HCT116 (cell line): ENCODE data around the gene BSND. TPM values are rescaled to one million over a fixed set of nuclear protein-coding genes. Genes with fewer than 3 reads are reported as not detected.

Source experiments
- ATAC-seq: fragments of 200-7000 bp; cut with Tn5 transposase; 2 replicates; pipeline ENCODE4 v1.9.1; 2020; ENCODE audit warnings: mild to moderate bottlenecking, moderate library complexity
- BruUV-seq: library from RNA; stranded (reverse); fragments of 400-500 nt; replicated peaks from 2 replicates; lab custom pipeline; 2021; lab: Mats Ljungman, UMichigan
- CTCF ChIA-PET: fragments of 300-600 bp; sonication (Branson Sonifier 250); formaldehyde crosslinking; loops from one replicate; lab custom pipeline; 2021; ENCODE audit warnings: antibody characterized with exemption; lab: Charles Lee
- POLR2A ChIA-PET: fragments of 300-600, 350-600 bp; sonication (Branson Sonifier 250); formaldehyde crosslinking; loops from one replicate; lab custom pipeline; 2021; ENCODE audit warnings: antibody characterized with exemption; lab: Charles Lee
- RAD21 ChIA-PET, 2 experiments: fragments of 300-600 bp; sonication (Branson Sonifier 250); formaldehyde crosslinking; loops; one replicate each; lab custom pipeline; 2023; ENCODE audit warnings: low total read pairs in 2 of 2; ENCODE audit not compliant: uncharacterized antibody in 2 of 2, unreplicated experiment in 2 of 2, low non-redundant PET in 1 of 2; lab: Charles Lee
- DNase-seq: peaks from one replicate; pipeline ENCODE4 v3.0.0-alpha.2; 2010; ENCODE audit warnings: low read depth, low spot score
- H2AFZ ChIP-seq: fragments of 200-600 bp; shearing (Covaris generic), sonication (generic); 2 replicates; pipeline ENCODE4 v1.6.1; 2017; ENCODE audit warnings: low read depth, mixed run types, mixed read lengths, antibody characterized with exemption, low read length; ENCODE audit not compliant: poor library complexity, severe bottlenecking
- H3K27ac ChIP-seq: 2 replicates; pipeline ENCODE4 v1.5.1; 2012; ENCODE audit warnings: low read depth, low read length
- H3K27me3 ChIP-seq: fragments of 200-600 bp; sonication (generic); 2 replicates; pipeline ENCODE4 v1.6.1; 2016; ENCODE audit warnings: mixed run types, low read length, mixed read lengths; ENCODE audit not compliant: insufficient read depth
- H3K36me3 ChIP-seq, 2 experiments: fragments of 200-500 bp in 1 of 2; fragments of 200-600 bp in 1 of 2; sonication (Bioruptor generic) in 1 of 2; sonication (generic) in 1 of 2; 2 replicates each; pipeline versions ENCODE4 v1.5.1 to v1.6.1; 2014 to 2016; ENCODE audit warnings: low read length in 2 of 2, inconsistent platforms in 1 of 2, mixed read lengths in 1 of 2, mixed run types in 1 of 2; ENCODE audit not compliant: insufficient read depth in 2 of 2, control insufficient read depth in 1 of 2
- H3K4me1 ChIP-seq, 2 experiments: fragments of 200-600 bp in 1 of 2; sonication (generic) in 1 of 2; 2 replicates each; pipeline versions ENCODE4 v1.5.1 to v1.6.1; 2012 to 2017; ENCODE audit warnings: low read length in 2 of 2, inconsistent platforms in 1 of 2, mild to moderate bottlenecking in 1 of 2, mixed read lengths in 1 of 2, mixed run types in 1 of 2, moderate library complexity in 1 of 2; ENCODE audit not compliant: insufficient read depth in 2 of 2, control insufficient read depth in 1 of 2
- H3K4me2 ChIP-seq: fragments of 200-600 bp; sonication (generic); 2 replicates; pipeline ENCODE4 v1.6.1; 2017; ENCODE audit warnings: mixed run types, low read length, mixed read lengths
- H3K4me3 ChIP-seq, 2 experiments: fragments of 200-600 bp in 1 of 2; sonication (generic) in 1 of 2; replicated peaks in 1 of 2; 2 replicates each; pipeline ENCODE4 v1.5.1; 2011 to 2016; ENCODE audit warnings: low read length in 2 of 2, control low read depth in 1 of 2, low read depth in 1 of 2, mild to moderate bottlenecking in 1 of 2, mixed read lengths in 1 of 2, mixed run types in 1 of 2
- H3K79me2 ChIP-seq: fragments of 200-600 bp; sonication (generic); 2 replicates; pipeline ENCODE4 v1.6.1; 2017; ENCODE audit warnings: mild to moderate bottlenecking, mixed run types, low read length, moderate library complexity, mixed read lengths; ENCODE audit not compliant: insufficient read depth
- H3K9ac ChIP-seq: fragments of 200-600 bp; sonication (generic); 2 replicates; pipeline ENCODE4 v1.6.1; 2016; ENCODE audit warnings: low read length, mixed read lengths
- H3K9me2 ChIP-seq: fragments of 200-600 bp; sonication (generic), shearing (Covaris generic); 2 replicates; pipeline ENCODE4 v1.6.1; 2017; ENCODE audit warnings: mixed run types, mild to moderate bottlenecking, moderate library complexity; ENCODE audit not compliant: insufficient read depth
- H3K9me3 ChIP-seq, 2 experiments: fragments of 200-500 bp in 1 of 2; fragments of 200-600 bp in 1 of 2; sonication (Bioruptor generic) in 1 of 2; sonication (generic) in 1 of 2; 2 replicates each; pipeline ENCODE4 v1.6.1; 2014 to 2017; ENCODE audit warnings: low read length in 2 of 2, mixed read lengths in 2 of 2, inconsistent platforms in 1 of 2, low read depth in 1 of 2, mild to moderate bottlenecking in 1 of 2, mixed run types in 1 of 2, moderate library complexity in 1 of 2; ENCODE audit not compliant: control insufficient read depth in 1 of 2, insufficient read depth in 1 of 2
- H4K20me1 ChIP-seq: fragments of 200-600 bp; sonication (generic), shearing (Covaris generic); 2 replicates; pipeline ENCODE4 v1.6.1; 2017; ENCODE audit warnings: mixed run types, mild to moderate bottlenecking, moderate library complexity; ENCODE audit not compliant: insufficient read depth
- CBX3 ChIP-seq: IDR thresholded peaks from 2 replicates; pipeline ENCODE4 v1.6.1; 2012; ENCODE audit warnings: low read depth
- CEBPB ChIP-seq: IDR thresholded peaks from 2 replicates; pipeline ENCODE4 v1.6.1; 2012; ENCODE audit warnings: low read depth
- EGR1 ChIP-seq: IDR thresholded peaks from 2 replicates; pipeline ENCODE4 v1.6.1; 2012; ENCODE audit warnings: low read depth
- ELF1 ChIP-seq: IDR thresholded peaks from 2 replicates; pipeline ENCODE4 v1.6.1; 2012; ENCODE audit warnings: low read depth, borderline replicate concordance
- EZH2 ChIP-seq: fragments of 200-600 bp; sonication (generic); IDR thresholded peaks from 2 replicates; pipeline ENCODE4 v1.6.1; 2017; ENCODE audit warnings: antibody characterized with exemption, mixed run types
- EZH2phosphoT487 ChIP-seq: fragments of 200-600 bp; IDR thresholded peaks from 2 replicates; pipeline ENCODE4 v1.6.1; 2018; ENCODE audit warnings: antibody characterized with exemption, borderline replicate concordance
- JUND ChIP-seq: IDR thresholded peaks from 2 replicates; pipeline ENCODE4 v1.6.1; 2012
- POLR2AphosphoS5 ChIP-seq: IDR thresholded peaks from 2 replicates; pipeline ENCODE4 v1.6.1; 2011; ENCODE audit warnings: mild to moderate bottlenecking, low read depth, low read length, moderate library complexity
- SRF ChIP-seq: IDR thresholded peaks from 2 replicates; pipeline ENCODE4 v1.6.1; 2012; ENCODE audit warnings: low read depth
- TCF7L2 ChIP-seq: IDR thresholded peaks from 2 replicates; pipeline ENCODE4 v1.7.0; 2011; ENCODE audit warnings: borderline replicate concordance, inconsistent platforms; ENCODE audit not compliant: insufficient read depth, insufficient read length; ENCODE audit errors: extremely low read depth
- YY1 ChIP-seq: IDR thresholded peaks from 2 replicates; pipeline ENCODE4 v1.6.1; 2011; ENCODE audit warnings: low read length, low read depth, moderate library complexity, mild to moderate bottlenecking; ENCODE audit not compliant: insufficient replicate concordance; ENCODE audit errors: extremely low read depth
- ZFX ChIP-seq: fragments of 450-650 bp; IDR thresholded peaks from 2 replicates; pipeline ENCODE4 v1.6.1; 2017
- intact Hi-C: fragments of 100-400 bp; cut with micrococcal nuclease; formaldehyde crosslinking; loops from 2 replicates; pipeline ENCODE4 v1.10.0; 2022
- total RNA-seq: library from RNA; stranded (reverse); gene quantifications from one replicate; pipeline ENCODE4 v1.2.1, GENCODE V29; 2021; ENCODE audit not compliant: unreplicated experiment
- TF ChIP-seq, protein P1 (sequence below): IDR thresholded peaks from 2 replicates; pipeline ENCODE4 v1.6.1; 2012
- TF ChIP-seq, protein P2 (sequence below), 3 experiments: fragments of 200-600 bp in 1 of 3; sonication (generic) in 1 of 3; IDR thresholded peaks in 2 of 3; conservative IDR thresholded peaks in 1 of 3; 2 replicates each; pipeline ENCODE4 v1.5.1; 2012 to 2017; ENCODE audit warnings: low read depth in 2 of 3, low read length in 2 of 3, antibody characterized with exemption in 1 of 3, borderline replicate concordance in 1 of 3, control low read depth in 1 of 3, mild to moderate bottlenecking in 1 of 3, mixed read lengths in 1 of 3, mixed run types in 1 of 3, moderate library complexity in 1 of 3; ENCODE audit not compliant: insufficient read depth in 1 of 3
- TF ChIP-seq, protein P3 (sequence below): IDR thresholded peaks from 2 replicates; pipeline ENCODE4 v1.6.1; 2011; ENCODE audit warnings: mild to moderate bottlenecking, low read length, moderate library complexity; ENCODE audit not compliant: insufficient replicate concordance; ENCODE audit errors: extremely low read depth
- TF ChIP-seq, protein P4 (sequence below): IDR thresholded peaks from 2 replicates; pipeline ENCODE4 v1.6.1; 2012

BSND gene
- total RNA-seq, 1 experiment from 2014 or later: not detected

DNA sequence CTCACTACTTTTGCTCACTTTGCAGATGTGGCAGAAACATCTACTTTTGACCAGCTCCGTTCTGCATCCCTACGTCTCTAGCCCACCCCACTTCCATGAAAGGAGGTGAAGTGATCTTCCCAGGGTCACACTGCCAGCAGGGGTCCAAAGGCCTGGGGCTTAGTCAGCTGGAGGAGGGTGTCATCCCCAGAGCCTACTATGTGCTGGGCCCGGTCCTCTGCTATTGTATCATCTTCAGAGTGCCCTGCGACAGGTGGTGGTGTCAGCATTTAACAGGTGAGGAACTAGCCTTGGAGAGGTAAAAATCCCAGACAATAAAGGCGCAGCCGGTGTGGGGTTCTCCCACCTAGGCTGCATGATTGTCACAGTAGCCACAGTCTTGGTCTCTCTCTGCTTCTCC, 5.6 kb upstream of the BSND start:
- no peak overlapping the region for H3K4me2 ChIP-seq
- H4K20me1 ChIP-seq: no peaks in the 10 kb centered on the region
- no peaks in the 10 kb centered on the region for H3K79me2 ChIP-seq
- H3K36me3 ChIP-seq: no peaks in the 10 kb centered on the region
- no peak overlapping the region for H3K4me3 ChIP-seq
- no peak overlapping the region for H3K9ac ChIP-seq
- H2AFZ ChIP-seq: no peak overlapping the region
- ATAC-seq (no peak), DNase-seq (no peak)
- BruUV-seq: no TSS peak
- POLR2A ChIA-PET: no interaction called here
- H3K9me3 ChIP-seq: no peaks in the 10 kb centered on the region
- no peaks in the 10 kb centered on the region for H3K27me3 ChIP-seq
- TF ChIP-seq EZH2: no peak
- TF ChIP-seq, protein P1, sequence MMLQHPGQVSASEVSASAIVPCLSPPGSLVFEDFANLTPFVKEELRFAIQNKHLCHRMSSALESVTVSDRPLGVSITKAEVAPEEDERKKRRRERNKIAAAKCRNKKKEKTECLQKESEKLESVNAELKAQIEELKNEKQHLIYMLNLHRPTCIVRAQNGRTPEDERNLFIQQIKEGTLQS: no peak
- no peak for TF ChIP-seq CEBPB
- TF ChIP-seq, protein P2, sequence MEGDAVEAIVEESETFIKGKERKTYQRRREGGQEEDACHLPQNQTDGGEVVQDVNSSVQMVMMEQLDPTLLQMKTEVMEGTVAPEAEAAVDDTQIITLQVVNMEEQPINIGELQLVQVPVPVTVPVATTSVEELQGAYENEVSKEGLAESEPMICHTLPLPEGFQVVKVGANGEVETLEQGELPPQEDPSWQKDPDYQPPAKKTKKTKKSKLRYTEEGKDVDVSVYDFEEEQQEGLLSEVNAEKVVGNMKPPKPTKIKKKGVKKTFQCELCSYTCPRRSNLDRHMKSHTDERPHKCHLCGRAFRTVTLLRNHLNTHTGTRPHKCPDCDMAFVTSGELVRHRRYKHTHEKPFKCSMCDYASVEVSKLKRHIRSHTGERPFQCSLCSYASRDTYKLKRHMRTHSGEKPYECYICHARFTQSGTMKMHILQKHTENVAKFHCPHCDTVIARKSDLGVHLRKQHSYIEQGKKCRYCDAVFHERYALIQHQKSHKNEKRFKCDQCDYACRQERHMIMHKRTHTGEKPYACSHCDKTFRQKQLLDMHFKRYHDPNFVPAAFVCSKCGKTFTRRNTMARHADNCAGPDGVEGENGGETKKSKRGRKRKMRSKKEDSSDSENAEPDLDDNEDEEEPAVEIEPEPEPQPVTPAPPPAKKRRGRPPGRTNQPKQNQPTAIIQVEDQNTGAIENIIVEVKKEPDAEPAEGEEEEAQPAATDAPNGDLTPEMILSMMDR (IDR thresholded peaks at IDR 0.05 in 2 of 3, conservative IDR thresholded peaks at IDR 0.05 in 1 of 3; ENCODE audit: borderline replicate concordance in 1 of 3, insufficient read depth in 1 of 3, low read depth in 2 of 3, low read length in 2 of 3): no peak
- TF ChIP-seq EGR1: no peak
- TF ChIP-seq JUND: no peak
- TF ChIP-seq, protein P3, sequence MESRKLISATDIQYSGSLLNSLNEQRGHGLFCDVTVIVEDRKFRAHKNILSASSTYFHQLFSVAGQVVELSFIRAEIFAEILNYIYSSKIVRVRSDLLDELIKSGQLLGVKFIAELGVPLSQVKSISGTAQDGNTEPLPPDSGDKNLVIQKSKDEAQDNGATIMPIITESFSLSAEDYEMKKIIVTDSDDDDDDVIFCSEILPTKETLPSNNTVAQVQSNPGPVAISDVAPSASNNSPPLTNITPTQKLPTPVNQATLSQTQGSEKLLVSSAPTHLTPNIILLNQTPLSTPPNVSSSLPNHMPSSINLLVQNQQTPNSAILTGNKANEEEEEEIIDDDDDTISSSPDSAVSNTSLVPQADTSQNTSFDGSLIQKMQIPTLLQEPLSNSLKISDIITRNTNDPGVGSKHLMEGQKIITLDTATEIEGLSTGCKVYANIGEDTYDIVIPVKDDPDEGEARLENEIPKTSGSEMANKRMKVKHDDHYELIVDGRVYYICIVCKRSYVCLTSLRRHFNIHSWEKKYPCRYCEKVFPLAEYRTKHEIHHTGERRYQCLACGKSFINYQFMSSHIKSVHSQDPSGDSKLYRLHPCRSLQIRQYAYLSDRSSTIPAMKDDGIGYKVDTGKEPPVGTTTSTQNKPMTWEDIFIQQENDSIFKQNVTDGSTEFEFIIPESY: no peak
- no peak for TF ChIP-seq SRF
- TF ChIP-seq EZH2phosphoT487: no peak
- no peak for TF ChIP-seq YY1
- no peak for TF ChIP-seq CBX3
- TF ChIP-seq TCF7L2: no peak
- TF ChIP-seq ZFX: no peak
- TF ChIP-seq, protein P4, sequence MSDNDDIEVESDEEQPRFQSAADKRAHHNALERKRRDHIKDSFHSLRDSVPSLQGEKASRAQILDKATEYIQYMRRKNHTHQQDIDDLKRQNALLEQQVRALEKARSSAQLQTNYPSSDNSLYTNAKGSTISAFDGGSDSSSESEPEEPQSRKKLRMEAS: no peak
- TF ChIP-seq POLR2AphosphoS5: no peak
- no peak for TF ChIP-seq ELF1
- H3K9me2 ChIP-seq: no peaks in the 10 kb centered on the region
- CTCF ChIA-PET: interaction anchor here (1.4 to 1.7 kb wide), 2 partner anchors 43 to 48 kb away, joined by 4 to 7 read pairs; no protein-coding TSS in a partner anchor
- intact Hi-C loops: no loop called here
- H3K27ac ChIP-seq: no peak overlapping the region
- H3K4me1 ChIP-seq: peaks cover 0 to 12% of the 10 kb centered on the region in 2 experiments; a peak in 2 of 4 replicates
- RAD21 ChIA-PET: interaction anchor here in 1 of 2 experiments (1.4 kb wide), 1 partner anchor 43 kb away, joined by 3 read pairs; no protein-coding TSS in a partner anchor
